ENCODE results near the gene TENM4. TPM values are rescaled to one million over a fixed set of nuclear protein-coding genes. Genes with fewer than 3 reads are reported as not detected.
A peak's percentile ranks its signal among the peaks of the same experiment; 100 is the strongest.

The TENM4 gene
- total RNA-seq, 1 donor from 2014 or later: 5.1 TPM

GRCh38 chr11:79170321-79170720 is 270.5 kb downstream of the TENM4 start:
- no peak for TF ChIP-seq CTCF (IDR thresholded peaks at IDR 0.05)
- no peak for TF ChIP-seq EZH2 (IDR thresholded peaks at IDR 0.05)
- TF ChIP-seq EZH2phosphoT487 (IDR thresholded peaks at IDR 0.05): no peak
- Histone ChIP-seq H3K4me1 (peaks cover 18% of the 10 kb centered on the region), H3F3A (ENCODE audit: low read depth) (no peaks in the 10 kb centered on the region), H3K9me3 (ENCODE audit: low read depth) (no peaks in the 10 kb centered on the region), H4K20me1 (ENCODE audit: low read depth) (no peaks in the 10 kb centered on the region), H3K79me2 (ENCODE audit: low read depth) (no peaks in the 10 kb centered on the region), H2AFZ (replicated peaks) (no peak overlapping the region), H3K27ac (no peak overlapping the region), H3K9ac (no peak overlapping the region), H3K27me3 (no peaks in the 10 kb centered on the region), H3K36me3 (no peaks in the 10 kb centered on the region), H3K4me3 (no peak overlapping the region), H3K4me2 (no peak overlapping the region)
- Mint-ChIP-seq H3K36me3 (no peaks in the 10 kb centered on the region), H3K27me3 (ENCODE audit: insufficient read depth, low read depth) (peaks cover 4% of the 10 kb centered on the region), H3K9me3 (no peaks in the 10 kb centered on the region), H3K4me1 (peaks cover 35% of the 10 kb centered on the region), H3K4me3 (no peak overlapping the region), H3K27ac (no peak overlapping the region)
- DNase-seq (ENCODE audit: low spot score): no peak

GRCh38 chr11:79168530-79169110 is 272.2 kb downstream of the TENM4 start:
- no peak overlapping the region for H3K27ac Mint-ChIP-seq
- Histone ChIP-seq H3K4me2 (no peak overlapping the region), H3K79me2 (ENCODE audit: low read depth) (no peaks in the 10 kb centered on the region), H3K27me3 (no peaks in the 10 kb centered on the region), H3K36me3 (no peaks in the 10 kb centered on the region), H3K9ac (no peak overlapping the region), H2AFZ (replicated peaks) (no peak overlapping the region), H3K4me3 (no peak overlapping the region), H3K4me1 (peaks cover 5% of the 10 kb centered on the region), H4K20me1 (ENCODE audit: low read depth) (no peaks in the 10 kb centered on the region), H3K27ac (no peak overlapping the region), H3F3A (ENCODE audit: low read depth) (peaks cover 3% of the 10 kb centered on the region), H3K9me3 (ENCODE audit: low read depth) (no peaks in the 10 kb centered on the region)
- no peak for DNase-seq (ENCODE audit: low spot score)
- no peak overlapping the region for H3K4me3 Mint-ChIP-seq
- TF ChIP-seq CTCF (IDR thresholded peaks at IDR 0.05) (no peak), EZH2phosphoT487 (IDR thresholded peaks at IDR 0.05) (no peak), EZH2 (IDR thresholded peaks at IDR 0.05) (no peak)
- no peaks in the 10 kb centered on the region for H3K36me3 Mint-ChIP-seq
- H3K27me3 Mint-ChIP-seq (ENCODE audit: insufficient read depth, low read depth): peaks cover 4% of the 10 kb centered on the region
- H3K9me3 Mint-ChIP-seq: peaks cover 2% of the 10 kb centered on the region
- H3K4me1 Mint-ChIP-seq: peaks cover 22% of the 10 kb centered on the region

GRCh38 chr11:79167510-79168188 is 273.2 kb downstream of the TENM4 start:
- H2AFZ ChIP-seq (replicated peaks): no peak overlapping the region
- H3K27me3 ChIP-seq: no peaks in the 10 kb centered on the region
- H3K9ac ChIP-seq: no peak overlapping the region
- no peaks in the 10 kb centered on the region for H3K36me3 ChIP-seq
- H3K4me3 Mint-ChIP-seq: no peak overlapping the region
- no peak for DNase-seq (ENCODE audit: low spot score)
- H3K4me2 ChIP-seq: no peak overlapping the region
- peaks cover 18% of the 10 kb centered on the region for H3K4me1 Mint-ChIP-seq
- no peaks in the 10 kb centered on the region for H3K79me2 ChIP-seq (ENCODE audit: low read depth)
- TF ChIP-seq EZH2 (IDR thresholded peaks at IDR 0.05): no peak
- TF ChIP-seq CTCF (IDR thresholded peaks at IDR 0.05): no peak
- TF ChIP-seq EZH2phosphoT487 (IDR thresholded peaks at IDR 0.05): no peak
- H3K36me3 Mint-ChIP-seq: no peaks in the 10 kb centered on the region
- H3K9me3 ChIP-seq (ENCODE audit: low read depth): no peaks in the 10 kb centered on the region
- no peak overlapping the region for H3K27ac ChIP-seq
- no peaks in the 10 kb centered on the region for H4K20me1 ChIP-seq (ENCODE audit: low read depth)
- peaks cover 4% of the 10 kb centered on the region for H3K4me1 ChIP-seq
- H3K9me3 Mint-ChIP-seq: peaks cover 2% of the 10 kb centered on the region
- peak overlapping the region; percentile 27 for H3K27ac Mint-ChIP-seq
- peaks cover 4% of the 10 kb centered on the region for H3K27me3 Mint-ChIP-seq (ENCODE audit: insufficient read depth, low read depth)
- no peak overlapping the region for H3K4me3 ChIP-seq
- peaks cover 3% of the 10 kb centered on the region for H3F3A ChIP-seq (ENCODE audit: low read depth)

All from neural progenitor cell (in vitro differentiated cells).